GM20431 (cell line): ENCODE results near the gene PALB2.

Experiments
- in situ Hi-C: fragments of 300-500 bp; cut with MseI, MboI; formaldehyde crosslinking; loops from one replicate; pipeline ENCODE4 v1.15.0; 2020; ENCODE audit warnings: low sequenced_read_pairs; ENCODE audit not compliant: unreplicated experiment

The PALB2 gene

DNA sequence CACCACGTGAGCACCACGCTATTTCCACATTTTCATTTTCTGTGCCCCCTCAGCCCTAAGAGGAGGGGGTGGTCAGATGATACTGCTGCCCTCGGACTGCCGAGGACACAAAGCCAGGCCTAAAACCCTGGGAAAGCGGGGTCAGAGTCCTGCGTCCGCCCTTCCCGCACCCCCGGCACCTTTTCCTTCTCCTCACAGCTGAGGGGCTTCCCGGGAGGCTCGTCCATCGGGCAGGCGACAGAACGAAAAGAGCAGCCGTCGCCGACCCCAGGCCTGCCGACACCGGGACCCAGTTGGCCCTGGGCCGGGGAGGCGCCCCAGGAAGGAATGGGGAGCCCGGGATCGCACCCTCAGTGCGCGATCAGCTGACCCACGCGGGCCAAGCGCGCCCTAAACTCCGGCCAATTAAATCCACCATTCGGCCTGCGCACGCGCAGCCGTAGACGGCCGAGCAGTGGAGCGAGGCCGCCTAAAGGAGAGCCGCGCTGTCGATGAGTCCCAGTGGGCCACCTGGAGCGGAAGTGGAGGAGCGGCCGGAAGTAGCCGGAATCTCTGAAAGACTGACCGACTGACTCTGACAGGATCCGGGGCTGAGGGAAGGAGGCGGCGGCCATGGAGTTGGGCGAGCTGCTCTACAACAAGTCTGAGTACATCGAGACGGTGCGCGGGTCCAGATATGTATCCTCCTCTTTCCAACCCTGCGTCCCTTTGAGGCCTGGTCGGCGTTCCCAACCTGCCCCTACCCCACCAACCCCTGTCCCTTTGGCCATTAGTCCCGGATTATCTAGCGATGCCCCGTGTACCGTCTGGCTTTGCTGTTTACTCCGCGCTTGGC lies at the start of gene PALB2, which contains the start of gene DCTN5:
Gene PALB2, minus strand, starts transcription at position 380 of the 835 bp plus-strand sequence. Its CDS starts 153 bp downstream, at position 227.
Gene DCTN5, plus strand, starts transcription at position 536 of the 835 bp plus-strand sequence. Its CDS starts 77 bp downstream, at position 613.
- in situ Hi-C loops: no loop called here

DNA sequence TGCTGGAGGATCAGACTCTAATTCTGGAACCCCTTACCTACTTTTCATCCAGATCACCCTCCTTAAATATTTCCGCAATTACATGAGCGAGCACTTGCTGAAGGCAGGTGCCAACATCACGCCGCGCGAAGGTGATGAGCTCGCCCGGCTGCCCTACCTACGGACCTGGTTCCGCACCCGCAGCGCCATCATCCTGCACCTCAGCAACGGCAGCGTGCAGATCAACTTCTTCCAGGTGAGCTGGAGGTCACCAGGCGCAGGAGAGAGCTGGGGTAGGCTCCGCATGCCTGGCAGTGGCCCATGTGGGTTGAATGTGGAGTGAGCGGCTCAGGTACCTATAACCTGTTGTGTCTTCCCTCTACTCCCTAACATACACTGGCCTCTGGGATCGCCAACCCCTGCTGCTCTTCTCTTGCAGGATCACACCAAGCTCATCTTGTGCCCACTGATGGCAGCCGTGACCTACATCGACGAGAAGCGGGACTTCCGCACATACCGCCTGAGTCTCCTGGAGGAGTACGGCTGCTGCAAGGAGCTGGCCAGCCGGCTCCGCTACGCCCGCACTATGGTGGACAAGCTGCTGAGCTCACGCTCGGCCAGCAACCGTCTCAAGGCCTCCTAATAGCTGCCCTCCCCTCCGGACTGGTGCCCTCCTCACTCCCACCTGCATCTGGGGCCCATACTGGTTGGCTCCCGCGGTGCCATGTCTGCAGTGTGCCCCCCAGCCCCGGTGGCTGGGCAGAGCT lies 48.5 kb upstream of the PALB2 start:
- in situ Hi-C loops: no loop called here

DNA sequence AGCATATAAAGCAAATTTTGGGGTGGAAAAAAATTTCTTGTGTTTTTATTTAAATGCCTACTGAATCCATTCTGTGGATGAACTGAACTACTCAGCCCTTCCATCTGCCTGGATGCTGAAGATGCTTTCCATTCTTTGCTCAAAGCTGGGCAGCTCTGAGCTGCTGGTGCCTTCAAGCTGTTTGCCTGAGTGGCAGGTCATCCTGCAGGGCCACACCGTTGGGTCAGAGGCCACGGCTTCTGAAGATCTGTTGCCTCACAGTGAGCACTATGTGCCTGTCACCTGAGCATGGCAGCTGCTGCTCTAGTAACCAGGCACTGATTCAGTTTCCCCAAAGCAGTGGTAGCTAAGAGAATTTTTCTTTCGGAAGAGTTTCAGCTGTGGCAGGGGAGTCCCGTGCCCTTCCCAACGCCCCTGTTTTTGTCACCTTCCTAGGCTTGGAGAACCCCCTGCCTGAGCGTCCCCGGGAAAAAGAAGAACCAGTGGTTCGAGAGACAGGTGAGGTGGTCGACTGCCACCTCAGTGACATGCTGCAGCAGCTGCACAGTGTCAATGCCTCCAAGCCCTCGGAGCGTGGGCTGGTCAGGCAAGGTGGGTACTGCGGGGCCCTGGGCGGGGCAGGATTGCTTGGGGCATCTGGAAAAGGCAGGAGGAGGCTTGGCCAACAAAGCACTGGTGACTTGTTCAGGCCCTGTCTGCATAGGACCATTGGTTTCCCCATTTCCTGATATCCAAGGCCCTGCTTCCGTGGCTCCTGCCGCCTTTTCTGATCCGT lies 46.1 kb upstream of the PALB2 start:
- in situ Hi-C loops: no loop called here

DNA sequence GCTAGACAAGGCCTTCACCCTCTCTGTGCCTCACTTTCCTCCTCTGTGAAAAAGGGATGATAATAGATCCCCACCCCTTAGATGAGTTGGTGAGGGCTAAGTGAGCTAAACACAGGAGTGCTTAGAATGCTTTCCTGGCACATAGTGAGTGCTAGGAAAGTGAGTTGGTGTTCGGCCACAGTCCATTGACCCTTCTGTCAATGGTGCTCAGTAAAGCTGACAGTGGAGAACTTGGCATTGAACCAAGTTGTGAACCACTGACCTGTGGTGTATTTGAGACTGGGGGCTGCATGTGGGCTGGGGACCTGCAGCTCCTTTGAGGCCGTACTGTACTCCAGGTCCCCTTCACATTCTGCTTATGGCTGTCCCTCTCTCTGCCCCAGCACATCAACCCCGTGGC lies 42.4 kb upstream of the PALB2 start:
- in situ Hi-C loops: no loop called here

DNA sequence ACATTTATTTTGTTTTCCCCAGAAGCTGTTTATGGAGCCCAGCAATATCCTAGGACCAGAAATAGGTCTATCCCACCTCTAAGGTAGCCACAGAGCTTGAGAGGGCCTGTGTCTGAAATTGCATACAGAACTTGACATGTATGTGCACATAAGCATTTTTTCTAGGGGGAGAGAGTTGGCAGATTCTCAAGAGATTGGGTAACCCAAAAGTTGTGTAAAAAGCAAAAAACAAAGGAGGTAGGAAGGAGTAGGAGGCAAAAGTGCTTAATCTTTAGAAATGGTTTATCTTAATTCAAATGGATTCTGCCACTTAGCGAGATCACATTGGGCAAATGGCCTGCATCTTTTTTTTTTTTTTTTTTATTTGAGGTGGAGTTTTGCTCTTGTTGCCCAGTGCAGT lies 41.1 kb upstream of the PALB2 start:
- in situ Hi-C loops: no loop called here

DNA sequence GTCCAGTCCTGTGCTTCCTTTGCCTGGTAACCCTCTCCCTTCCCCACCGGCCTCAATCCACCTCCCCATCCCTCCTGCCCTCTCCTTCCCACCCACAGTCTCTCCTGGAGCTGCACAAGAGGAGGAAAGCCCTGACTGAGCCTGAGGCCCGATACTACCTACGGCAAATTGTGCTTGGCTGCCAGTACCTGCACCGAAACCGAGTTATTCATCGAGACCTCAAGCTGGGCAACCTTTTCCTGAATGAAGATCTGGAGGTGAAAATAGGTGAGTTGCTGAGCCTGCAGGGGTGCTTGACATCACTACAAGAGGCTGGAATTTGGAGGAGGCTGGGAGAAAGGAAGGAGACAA lies 38.9 kb upstream of the PALB2 start:
- in situ Hi-C loops: no loop called here

DNA sequence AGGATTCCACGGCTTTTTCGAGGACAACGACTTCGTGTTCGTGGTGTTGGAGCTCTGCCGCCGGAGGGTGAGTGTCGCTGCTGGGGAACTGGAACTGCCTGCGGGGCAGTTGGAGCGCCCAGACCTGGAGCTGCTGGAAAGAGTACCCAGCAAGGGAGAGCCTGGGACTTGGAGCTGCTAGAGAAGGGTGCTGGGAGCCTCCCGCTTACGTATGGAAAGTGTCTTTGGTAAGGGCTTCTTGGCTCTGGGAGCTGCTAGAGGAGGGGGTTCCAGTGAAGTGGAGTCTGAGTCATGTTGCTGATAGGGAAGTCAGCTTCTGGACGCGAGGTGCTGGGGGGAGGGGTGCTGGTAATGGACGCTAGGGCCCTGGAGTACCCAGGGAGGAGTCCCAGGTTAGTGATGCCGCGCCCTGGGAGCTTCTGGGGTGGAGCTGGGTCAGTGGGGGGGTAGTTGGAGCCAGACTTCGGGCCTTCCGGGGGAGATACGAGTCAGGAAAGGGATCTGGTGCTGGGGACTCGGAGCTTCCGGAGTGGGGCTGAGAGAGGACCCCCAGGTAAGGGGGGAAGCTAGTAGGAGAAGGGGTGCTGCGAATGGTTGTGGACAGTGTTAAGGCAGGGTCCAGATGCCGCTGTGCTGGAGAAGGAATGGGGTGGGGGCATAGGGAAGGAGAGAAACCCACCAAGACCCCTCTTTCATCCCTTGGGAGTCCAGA lies 38.3 kb upstream of the PALB2 start:
- in situ Hi-C loops: no loop called here

DNA sequence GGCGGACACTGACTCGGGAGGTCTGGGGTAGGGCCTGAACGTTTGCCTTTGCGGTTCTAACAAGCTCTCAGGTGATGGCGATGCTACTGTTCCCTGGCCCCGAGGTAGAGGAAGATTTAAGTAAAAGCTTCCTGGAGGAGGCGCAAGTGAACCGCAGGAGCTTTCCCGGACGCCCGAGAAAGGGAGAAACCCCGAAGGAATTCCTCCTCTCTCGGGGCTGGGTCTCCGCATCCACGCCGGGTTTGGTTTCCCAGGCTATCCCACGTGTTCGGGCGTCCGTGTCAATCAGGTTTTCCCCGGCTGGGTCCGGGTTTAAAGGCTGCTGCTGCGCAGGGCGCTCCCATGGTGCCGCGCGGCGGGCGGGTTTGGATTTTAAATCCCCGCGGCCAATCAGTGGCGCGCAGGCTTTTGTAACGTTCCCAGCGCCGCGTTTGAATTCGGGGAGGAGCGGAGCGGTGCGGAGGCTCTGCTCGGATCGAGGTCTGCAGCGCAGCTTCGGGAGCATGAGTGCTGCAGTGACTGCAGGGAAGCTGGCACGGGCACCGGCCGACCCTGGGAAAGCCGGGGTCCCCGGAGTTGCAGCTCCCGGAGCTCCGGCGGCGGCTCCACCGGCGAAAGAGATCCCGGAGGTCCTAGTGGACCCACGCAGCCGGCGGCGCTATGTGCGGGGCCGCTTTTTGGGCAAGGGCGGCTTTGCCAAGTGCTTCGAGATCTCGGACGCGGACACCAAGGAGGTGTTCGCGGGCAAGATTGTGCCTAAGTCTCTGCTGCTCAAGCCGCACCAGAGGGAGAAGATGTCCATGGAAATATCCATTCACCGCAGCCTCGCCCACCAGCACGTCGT lies 37.5 kb upstream of the PALB2 start, which contains the start of gene PLK1:
Gene PLK1, plus strand, starts transcription at position 460 of the 844 bp plus-strand sequence. Its CDS starts 44 bp downstream, at position 504.
- in situ Hi-C loops: no loop called here

DNA sequence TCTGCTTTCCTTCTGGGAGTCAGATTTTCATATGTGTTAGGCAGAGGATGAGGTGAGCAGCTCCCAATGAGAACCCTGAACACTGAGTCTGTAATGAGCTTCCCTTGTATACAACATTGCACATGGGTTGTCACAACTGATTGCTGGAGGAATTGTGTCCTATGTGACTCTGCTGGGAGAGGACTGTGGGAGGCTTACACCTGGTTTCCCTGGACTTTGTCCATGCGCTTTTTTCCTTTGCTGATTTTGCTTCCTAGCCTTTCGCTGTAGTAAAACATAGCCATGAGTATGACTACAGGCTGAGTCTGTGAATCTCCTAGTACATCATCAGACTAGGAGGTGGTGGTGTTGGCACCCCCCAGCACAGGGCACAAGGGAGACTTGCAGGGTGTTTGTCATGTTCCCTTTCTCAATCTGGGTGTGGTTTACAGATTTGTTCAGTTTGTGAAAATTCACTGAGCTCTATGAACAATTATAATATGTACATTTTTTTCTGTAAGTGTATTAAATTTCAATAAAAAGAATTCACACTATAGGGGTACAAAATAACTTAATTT lies 35.9 kb upstream of the PALB2 start:
- in situ Hi-C loops: no loop called here

DNA sequence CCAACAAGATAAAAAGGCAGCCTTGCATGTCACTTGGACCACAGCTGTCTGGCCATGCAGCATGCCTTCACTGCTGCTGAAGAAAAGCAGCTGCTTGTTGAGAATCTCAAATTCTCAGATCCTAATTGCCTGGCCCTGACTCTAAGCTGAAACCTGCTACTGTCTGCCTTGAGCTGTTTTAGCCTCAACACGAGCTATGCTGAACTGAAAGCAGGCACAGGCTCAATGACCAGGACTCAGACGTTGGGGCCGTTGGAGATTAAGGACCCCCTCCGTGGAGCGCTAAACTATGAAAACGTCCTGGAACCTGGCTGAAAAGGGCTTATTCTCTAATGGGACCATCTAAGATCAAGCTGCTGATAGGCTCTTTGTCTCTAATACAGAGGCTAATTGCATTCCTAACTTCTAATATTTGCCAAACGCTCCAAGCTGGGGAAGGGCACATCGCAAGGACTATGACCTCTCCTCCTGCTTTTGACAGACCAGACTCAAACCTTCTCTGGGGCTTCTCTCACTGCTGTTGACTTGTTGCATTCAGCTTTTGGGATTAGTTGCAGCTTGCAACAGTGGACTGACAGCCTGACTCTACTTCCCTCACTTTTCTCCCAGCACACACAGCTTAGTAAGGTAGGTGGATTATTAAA lies 33.0 kb upstream of the PALB2 start:
- in situ Hi-C loops: no loop called here

DNA sequence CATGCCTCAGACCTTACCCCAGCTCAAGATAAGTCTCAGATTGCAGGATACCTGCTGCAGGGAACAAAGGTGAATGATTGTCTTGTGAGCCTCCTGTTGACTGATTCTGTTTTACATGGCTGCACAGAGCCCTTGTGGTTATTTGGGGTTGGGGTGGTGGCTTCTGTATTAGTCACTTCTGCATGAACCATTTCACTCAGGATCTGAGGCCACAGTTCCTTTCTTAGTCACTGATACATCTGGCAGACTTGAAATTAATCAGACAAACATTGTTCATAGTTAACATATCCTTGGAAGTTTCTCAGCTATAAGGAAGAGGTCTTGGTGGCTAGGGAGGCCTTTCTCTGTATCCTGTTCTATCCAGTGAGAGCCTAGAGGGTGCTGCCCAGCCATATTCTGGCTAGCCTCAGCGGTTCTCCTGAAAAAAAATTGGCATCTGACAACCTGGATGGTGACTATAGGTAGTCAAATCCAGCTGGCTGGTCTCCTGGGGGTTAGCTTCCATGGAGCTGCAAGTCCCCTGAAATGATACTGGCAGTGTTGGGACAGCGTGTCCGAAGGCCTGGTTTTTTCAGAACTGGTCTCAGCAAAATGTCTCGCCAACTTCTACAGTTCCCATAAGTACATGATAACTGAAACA lies 29.1 kb upstream of the PALB2 start:
- in situ Hi-C loops: no loop called here

DNA sequence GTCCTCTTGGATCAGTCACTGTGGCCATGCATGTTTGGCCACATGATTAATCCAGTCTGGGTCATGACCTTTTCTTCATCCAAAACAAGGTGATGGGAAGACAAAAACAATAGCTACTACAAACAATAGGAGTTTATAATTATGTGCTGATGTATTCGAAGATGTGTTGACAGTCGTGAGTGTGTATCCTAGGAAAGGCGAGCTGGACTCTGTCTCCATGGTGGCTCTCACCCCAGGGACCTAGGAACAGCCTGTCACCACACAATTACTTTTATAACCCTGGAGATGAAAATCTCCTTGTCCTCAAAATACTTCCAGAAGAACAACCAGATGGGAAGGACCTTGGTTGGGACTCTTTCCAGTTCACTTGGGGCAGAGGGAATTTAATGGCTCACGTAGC lies 27.8 kb upstream of the PALB2 start:
- in situ Hi-C loops: no loop called here

DNA sequence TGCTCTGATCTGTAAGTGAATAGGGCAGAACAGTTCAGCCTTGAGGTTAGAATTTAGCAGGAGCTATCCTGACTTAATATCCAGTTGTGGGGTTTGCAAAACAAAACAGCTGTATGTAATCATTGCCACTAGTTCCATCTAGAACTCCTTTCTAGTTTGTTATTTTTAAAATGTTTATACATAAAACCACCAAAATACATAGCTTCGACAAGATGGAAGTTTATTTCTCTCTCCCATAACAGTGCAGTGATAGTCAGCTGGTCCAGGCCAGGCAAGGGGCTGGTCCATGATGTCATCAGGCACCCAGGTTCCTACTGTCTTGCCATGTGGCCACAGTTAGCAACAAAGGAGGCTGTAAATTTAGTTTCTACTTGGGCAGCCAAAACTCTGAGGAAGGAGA lies 27.1 kb upstream of the PALB2 start:
- in situ Hi-C loops: no loop called here

DNA sequence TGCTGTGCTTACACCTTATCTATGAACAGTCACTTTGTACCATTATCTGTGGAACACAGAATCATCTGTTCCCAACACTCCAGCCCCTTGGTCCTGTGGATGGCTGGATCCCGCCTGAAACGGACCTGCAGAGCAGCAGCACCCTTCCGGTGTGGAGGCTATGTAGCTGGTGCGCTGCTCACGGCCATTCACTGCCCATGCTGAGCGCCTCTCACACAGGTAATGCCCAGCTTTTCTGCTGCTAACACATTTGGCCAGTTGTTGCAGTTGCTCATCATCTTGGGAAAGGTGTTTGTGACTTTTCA lies 26.2 kb upstream of the PALB2 start:
- in situ Hi-C loops: no loop called here

DNA sequence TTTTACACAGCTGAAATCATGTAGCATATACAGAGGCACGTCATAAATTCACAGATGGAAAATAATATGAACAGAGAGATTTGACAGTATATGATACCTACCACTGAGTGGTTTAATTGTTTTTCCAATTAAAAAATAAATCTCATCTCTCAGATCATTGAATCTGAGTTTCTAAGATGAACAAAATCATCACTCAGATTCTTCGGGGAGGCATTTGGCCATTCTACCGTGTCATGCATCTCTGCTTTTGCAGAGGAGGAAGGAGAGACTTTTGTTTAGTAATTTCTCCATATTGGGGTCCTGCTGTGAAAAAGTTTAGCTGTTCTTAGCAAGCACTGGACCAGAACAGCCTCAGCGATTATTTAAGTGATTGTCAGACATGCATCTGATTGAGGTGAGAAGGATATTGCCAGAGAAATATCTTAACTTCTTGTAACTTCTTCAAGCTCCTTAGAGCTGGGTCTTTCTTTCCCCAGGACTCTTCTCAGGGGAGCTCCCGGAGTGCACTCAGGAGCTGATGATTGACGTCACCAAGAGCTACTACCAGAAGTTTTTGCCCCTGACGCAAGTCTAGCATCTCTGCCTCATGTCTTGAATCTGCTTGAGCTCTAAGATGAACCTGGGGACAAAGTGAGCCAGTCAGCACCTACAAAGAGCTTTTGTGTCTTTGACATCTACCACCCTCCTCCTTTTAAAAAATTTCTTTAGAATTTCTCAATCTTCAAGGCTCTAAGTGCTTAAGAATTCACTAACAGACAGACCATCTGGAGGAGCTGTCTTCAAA lies 25.7 kb upstream of the PALB2 start:
- in situ Hi-C loops: no loop called here

DNA sequence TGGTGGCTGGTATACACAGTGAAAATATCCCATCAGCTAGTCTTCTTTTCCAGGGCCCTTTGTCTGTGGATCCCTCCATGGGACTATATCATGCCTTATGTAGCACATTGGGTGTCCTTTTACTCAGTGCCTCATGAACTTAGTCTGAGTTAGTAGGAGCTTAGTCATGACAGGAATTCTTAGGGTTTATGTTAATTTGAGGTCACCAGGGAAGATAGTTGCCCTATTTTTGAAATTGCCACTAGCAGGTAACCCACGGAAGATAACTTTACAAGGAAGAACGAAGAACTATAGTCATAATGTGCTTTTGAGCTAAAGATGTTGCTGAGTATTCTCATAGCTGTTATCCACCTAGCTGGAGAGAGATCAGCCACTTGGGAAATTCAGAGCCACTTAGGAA lies 22.8 kb upstream of the PALB2 start:
- in situ Hi-C loops: no loop called here

DNA sequence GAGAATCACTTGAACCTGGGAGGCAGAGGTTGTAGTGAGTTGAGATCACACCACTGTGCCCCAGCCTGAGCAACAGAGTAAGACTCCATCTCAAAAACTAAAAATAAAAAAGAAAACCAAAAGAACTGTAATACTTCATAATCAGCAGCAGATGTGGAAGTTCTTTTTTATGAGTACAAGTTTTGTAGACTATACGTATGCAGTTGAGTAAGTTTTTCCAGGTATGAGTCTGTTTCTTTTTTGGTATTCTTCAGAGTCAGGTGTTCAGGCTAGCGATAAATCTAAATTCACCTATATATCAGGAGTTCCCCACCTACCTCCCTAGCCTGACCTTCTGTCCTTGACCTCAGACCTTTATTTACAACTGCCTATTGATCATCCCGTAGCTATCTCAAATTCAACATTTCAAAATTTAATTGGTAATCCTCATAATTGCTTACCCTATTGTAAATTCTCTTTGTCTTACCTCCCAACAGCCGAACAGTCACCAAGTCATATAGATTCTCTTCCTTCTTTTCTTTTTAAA lies 10.9 kb upstream of the PALB2 start:
- in situ Hi-C loops: no loop called here
